G401 (cell line): Measurements from ENCODE around the gene CFAP161. TPM values are rescaled to one million over a fixed set of nuclear protein-coding genes. Genes with fewer than 3 reads are reported as not detected.

Experiments
- DNase-seq: peaks from one replicate; pipeline ENCODE4 v3.0.0-alpha.2; 2015; ENCODE audit warnings: low spot score
- in situ Hi-C: cut with HindIII; loops from 2 replicates; pipeline ENCODE4 v1.10.0; 2016; ENCODE audit warnings: low sequenced_read_pairs, mixed read lengths
- total RNA-seq: library from RNA; depleted of rRNA; stranded (reverse); fragments of >200 nt; shearing (Covaris generic); gene quantifications from 2 replicates; pipeline ENCODE4 v1.2.3, GENCODE V29; 2014; rRNA removed

The CFAP161 gene
- total RNA-seq, 1 experiment from 2014 or later = not detected

GRCh38 chr15:81197688-81198281 is 63.7 kb downstream of the CFAP161 start:
- in situ Hi-C loops = no loop called here
- DNase-seq = peak; percentile 70

Other genes with a start within 250 kb of the CFAP161 start
- gene MESD, start 144.5 kb upstream of the CFAP161 start, total RNA-seq = 25.1 and 29.6 TPM in 2 replicates
- gene TLNRD1, start 133.3 kb upstream of the CFAP161 start, total RNA-seq = 40.7 and 42.6 TPM in 2 replicates
- gene IL16, start 62.6 kb downstream of the CFAP161 start, total RNA-seq = 0.12 TPM in 1 of 2 replicates, not detected in the other
- gene STARD5, start 189.9 kb downstream of the CFAP161 start, total RNA-seq = not detected in 2 replicates
- not detected in 2 replicates for gene TMC3, start 239.9 kb downstream of the CFAP161 start, total RNA-seq